Measurements from ENCODE around the gene AREL1. TPM values are rescaled to one million over a fixed set of nuclear protein-coding genes. Genes with fewer than 3 reads are reported as not detected.
A peak's percentile ranks its signal among the peaks of the same experiment; 100 is the strongest.

Gene AREL1
- total and polyA plus RNA-seq, 2 of the 8 experiments (the other 6 are each of a cell fraction or from before 2014, with no cell fraction given), result 31.4 to 49.1 TPM

GRCh38 chr14:74712499-74713394 is at the start of gene AREL1, which contains the start of gene FCF1 (continued):
- TF ChIP-seq CBX5 (IDR thresholded peaks at IDR 0.05; ENCODE audit: low read depth, low read length) (no peak), SUZ12 (IDR thresholded peaks at IDR 0.05; ENCODE audit: low read length) (no peak), POLR2AphosphoS5 (IDR thresholded peaks at IDR 0.05; ENCODE audit: low read depth, low read length) (peak; percentile 92), RBBP5 (IDR thresholded peaks at IDR 0.05; ENCODE audit: borderline replicate concordance, low read depth, low read length) (no peak), HDAC6 (IDR thresholded peaks at IDR 0.05; ENCODE audit: low read depth, low read length) (no peak), CTBP2 (IDR thresholded peaks at IDR 0.05; ENCODE audit: borderline replicate concordance, insufficient read depth, insufficient read length, low read length) (no peak), ZNF274 (IDR thresholded peaks at IDR 0.05; ENCODE audit: borderline replicate concordance, extremely low read depth, low read length) (no peak), CEBPB (IDR thresholded peaks at IDR 0.05; ENCODE audit: low read depth, low read length) (peak; percentile 65; the same call in 1 of the 2 replicates), JUND (IDR thresholded peaks at IDR 0.05; ENCODE audit: low read length) (no peak)
- TF ChIP-seq, protein P1, sequence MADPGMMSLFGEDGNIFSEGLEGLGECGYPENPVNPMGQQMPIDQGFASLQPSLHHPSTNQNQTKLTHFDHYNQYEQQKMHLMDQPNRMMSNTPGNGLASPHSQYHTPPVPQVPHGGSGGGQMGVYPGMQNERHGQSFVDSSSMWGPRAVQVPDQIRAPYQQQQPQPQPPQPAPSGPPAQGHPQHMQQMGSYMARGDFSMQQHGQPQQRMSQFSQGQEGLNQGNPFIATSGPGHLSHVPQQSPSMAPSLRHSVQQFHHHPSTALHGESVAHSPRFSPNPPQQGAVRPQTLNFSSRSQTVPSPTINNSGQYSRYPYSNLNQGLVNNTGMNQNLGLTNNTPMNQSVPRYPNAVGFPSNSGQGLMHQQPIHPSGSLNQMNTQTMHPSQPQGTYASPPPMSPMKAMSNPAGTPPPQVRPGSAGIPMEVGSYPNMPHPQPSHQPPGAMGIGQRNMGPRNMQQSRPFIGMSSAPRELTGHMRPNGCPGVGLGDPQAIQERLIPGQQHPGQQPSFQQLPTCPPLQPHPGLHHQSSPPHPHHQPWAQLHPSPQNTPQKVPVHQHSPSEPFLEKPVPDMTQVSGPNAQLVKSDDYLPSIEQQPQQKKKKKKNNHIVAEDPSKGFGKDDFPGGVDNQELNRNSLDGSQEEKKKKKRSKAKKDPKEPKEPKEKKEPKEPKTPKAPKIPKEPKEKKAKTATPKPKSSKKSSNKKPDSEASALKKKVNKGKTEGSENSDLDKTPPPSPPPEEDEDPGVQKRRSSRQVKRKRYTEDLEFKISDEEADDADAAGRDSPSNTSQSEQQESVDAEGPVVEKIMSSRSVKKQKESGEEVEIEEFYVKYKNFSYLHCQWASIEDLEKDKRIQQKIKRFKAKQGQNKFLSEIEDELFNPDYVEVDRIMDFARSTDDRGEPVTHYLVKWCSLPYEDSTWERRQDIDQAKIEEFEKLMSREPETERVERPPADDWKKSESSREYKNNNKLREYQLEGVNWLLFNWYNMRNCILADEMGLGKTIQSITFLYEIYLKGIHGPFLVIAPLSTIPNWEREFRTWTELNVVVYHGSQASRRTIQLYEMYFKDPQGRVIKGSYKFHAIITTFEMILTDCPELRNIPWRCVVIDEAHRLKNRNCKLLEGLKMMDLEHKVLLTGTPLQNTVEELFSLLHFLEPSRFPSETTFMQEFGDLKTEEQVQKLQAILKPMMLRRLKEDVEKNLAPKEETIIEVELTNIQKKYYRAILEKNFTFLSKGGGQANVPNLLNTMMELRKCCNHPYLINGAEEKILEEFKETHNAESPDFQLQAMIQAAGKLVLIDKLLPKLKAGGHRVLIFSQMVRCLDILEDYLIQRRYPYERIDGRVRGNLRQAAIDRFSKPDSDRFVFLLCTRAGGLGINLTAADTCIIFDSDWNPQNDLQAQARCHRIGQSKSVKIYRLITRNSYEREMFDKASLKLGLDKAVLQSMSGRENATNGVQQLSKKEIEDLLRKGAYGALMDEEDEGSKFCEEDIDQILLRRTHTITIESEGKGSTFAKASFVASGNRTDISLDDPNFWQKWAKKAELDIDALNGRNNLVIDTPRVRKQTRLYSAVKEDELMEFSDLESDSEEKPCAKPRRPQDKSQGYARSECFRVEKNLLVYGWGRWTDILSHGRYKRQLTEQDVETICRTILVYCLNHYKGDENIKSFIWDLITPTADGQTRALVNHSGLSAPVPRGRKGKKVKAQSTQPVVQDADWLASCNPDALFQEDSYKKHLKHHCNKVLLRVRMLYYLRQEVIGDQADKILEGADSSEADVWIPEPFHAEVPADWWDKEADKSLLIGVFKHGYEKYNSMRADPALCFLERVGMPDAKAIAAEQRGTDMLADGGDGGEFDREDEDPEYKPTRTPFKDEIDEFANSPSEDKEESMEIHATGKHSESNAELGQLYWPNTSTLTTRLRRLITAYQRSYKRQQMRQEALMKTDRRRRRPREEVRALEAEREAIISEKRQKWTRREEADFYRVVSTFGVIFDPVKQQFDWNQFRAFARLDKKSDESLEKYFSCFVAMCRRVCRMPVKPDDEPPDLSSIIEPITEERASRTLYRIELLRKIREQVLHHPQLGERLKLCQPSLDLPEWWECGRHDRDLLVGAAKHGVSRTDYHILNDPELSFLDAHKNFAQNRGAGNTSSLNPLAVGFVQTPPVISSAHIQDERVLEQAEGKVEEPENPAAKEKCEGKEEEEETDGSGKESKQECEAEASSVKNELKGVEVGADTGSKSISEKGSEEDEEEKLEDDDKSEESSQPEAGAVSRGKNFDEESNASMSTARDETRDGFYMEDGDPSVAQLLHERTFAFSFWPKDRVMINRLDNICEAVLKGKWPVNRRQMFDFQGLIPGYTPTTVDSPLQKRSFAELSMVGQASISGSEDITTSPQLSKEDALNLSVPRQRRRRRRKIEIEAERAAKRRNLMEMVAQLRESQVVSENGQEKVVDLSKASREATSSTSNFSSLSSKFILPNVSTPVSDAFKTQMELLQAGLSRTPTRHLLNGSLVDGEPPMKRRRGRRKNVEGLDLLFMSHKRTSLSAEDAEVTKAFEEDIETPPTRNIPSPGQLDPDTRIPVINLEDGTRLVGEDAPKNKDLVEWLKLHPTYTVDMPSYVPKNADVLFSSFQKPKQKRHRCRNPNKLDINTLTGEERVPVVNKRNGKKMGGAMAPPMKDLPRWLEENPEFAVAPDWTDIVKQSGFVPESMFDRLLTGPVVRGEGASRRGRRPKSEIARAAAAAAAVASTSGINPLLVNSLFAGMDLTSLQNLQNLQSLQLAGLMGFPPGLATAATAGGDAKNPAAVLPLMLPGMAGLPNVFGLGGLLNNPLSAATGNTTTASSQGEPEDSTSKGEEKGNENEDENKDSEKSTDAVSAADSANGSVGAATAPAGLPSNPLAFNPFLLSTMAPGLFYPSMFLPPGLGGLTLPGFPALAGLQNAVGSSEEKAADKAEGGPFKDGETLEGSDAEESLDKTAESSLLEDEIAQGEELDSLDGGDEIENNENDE (IDR thresholded peaks at IDR 0.05; ENCODE audit: insufficient replicate concordance, low read length), result no peak
